GM19324 (cell line): ENCODE results near the gene LGI4.
"Not testable (repeated sequence)": the region's sequence is repeated elsewhere in the genome, so short reads cannot be mapped to it uniquely, and the experiment has no call there.

ENCODE experiments used
- ATAC-seq: cut with Tn5 transposase; IDR thresholded peaks from one replicate; pipeline ENCODE4 v1.9.1; 2021; ENCODE audit warnings: mild to moderate bottlenecking, moderate library complexity; ENCODE audit not compliant: unreplicated experiment, low FRiP score

LGI4 gene

DNA sequence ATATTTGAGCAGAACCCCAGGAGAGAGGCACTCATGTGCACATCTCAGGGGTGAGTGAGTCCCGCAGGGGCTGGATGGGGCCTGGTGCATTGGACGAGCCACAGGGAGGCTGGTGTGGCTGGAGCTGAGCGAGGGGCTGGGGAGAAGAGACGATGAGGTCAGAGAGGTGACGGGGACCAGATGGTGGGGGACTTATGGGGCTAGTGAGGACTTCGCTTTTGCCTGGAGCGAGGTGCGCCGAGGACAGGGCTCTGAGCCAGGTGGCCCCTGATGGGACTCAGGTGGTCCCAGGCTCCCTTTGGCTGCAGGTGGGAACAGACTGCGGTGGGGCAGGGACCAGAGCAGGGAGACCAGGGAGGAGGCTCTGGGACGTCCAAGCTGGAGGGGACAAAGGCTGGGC is 26.1 kb downstream of the LGI4 start:
- ATAC-seq: no peak

DNA sequence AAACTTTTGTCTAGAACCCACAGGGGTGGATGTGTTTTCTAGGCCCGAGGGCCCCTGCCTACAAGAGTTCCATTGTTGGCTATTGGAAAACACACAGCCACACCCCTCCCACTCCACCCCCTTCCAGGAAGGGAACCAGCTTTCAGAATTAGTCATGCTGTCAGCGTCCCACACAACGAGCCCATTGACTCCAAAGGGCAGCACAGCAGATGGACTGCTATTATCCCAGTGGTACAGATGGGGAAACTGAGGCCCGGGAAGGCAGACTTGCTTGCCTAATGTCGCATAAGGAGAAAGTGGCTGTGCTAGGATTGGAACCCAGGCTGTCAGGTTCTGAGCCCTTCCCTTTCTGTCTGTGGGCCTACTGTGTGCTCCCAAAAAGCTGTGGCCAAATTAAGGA is 27.3 kb downstream of the LGI4 start:
- no peak for ATAC-seq

DNA sequence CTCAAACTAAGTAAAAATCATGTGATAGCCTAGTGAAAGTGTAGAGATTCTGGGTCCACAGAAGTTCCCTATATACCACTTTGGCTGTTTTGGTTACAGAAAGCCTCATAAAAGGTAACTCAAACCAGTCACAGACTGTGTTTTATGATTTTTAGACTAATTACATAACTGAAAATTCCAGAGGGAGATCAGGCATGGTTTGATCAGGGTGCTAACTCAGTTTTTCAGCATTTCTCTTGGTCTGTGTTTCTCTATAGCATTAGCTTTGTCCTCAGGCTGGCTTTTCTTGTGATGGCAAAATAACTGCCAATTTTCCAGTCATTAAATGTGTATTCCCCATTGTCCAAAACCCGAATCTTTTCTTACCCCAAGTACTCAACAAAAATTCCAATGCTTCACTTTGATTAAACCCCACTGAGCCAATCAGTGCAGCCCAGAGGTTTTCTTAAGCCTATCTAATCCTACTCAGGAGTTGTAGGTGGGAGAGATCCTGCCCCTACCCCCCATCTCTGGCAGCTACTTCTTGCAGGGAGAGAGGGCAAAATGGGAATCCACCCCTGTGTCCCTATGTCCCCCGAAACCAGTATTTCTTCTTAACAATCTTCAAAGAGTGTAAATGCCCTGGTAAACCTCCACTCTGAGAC is 27.8 kb downstream of the LGI4 start:
- no peak for ATAC-seq

DNA sequence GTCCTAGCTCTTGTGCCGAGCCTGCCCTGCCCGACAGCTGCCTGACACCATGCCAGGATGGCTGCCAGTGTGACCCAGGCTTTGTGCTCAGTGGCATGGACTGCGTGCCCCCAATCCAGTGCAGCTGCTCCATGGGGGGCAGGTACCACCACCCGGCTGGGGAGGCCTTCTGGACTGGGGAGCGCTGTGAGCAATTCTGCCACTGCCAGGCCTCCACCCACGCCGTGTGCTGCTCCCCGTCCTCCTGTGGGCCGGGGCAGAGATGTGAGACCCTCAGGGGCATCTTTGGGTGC is 28.6 kb downstream of the LGI4 start:
- no peak for ATAC-seq

DNA sequence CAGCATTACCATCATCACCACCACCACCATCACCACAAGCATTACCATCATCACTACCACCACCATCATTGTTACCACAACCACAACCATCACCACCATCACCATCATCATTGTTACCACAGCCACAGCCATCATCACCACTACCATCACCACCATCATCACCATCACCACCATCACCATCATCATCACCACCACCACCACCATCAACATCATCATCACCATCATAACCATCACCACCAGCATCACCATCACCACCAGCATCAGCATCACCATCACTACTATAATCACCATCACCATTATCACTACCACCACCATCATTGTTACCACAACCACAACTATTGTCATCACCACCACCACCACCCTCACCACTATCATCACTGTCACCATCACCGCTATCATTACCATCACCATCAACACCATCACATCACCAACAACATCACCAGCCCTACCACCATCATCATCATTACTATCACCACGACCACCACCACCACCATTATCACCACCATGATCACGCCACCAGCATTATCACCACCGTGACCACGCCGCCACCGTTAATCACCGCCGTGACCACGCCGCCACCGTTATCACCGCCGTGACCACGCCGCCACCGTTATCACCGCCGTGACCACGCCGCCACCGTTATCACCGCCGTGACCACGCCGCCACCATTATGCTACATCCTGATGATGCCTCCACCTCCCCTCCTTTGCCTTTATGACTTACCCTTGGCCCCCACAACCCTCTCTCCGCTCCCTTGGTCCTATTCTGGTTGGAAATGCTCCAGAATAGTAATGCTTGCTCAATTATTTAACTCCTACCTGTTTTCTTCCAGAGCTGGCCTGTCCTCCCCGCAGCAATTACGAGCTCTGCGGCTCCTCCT is 29.2 kb downstream of the LGI4 start:
- no peak for ATAC-seq

DNA sequence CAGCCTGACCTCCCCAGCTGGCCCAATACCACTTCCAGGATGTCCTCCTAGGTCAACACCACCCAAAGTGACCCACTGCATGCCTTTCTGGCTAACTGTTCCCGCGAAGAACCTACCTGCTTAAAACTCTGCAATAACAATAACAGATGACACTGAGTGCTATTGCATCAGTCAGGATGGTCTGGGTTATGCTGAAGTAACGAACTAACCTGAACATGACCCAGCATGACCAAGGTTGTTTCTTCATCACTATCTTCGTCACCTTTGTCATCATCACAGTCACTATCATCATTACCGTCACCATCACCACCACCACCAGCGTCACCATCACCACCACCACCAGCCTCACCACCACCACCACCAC is 29.8 kb downstream of the LGI4 start:
- ATAC-seq: no peak

DNA sequence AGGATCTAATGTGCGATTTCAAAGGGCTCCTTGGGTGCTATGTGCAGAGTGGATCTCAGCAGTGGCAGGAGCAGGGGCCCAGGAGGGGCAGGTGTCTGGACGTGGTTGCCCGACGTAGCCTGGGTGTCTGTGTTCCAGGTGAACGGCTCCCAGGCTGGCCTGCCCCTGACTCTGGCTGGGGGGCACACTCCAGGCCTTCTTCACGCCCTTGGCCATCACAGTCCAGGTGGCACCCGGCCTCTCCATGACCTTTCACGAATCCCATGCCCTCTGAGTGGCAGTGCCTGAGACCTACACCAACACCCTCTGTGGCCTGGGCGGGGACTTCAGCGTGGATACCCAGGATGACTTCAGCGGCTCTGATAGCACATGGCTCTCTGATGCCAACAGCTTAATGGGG is 30.5 kb downstream of the LGI4 start:
- no peak for ATAC-seq

DNA sequence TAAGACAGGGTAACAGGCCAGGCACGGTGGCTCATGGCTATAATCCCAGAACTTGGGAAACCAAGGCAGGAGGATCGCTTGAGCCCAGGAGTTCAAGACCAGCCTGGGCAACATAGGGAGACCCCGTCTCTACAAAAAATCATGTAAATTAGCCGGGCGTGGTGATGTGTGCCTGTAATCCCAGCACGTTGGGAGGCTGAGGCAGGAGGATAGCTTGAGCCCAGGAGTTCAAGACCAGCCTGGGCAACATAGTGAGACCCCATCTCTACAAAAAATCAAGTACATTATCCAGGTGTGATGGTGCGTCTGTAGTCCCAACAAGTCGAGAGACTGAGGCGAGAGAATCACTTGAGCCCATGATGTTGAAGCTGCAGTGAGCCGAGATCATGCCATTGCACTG is 31.2 kb downstream of the LGI4 start:
- not testable (repeated sequence) for ATAC-seq

DNA sequence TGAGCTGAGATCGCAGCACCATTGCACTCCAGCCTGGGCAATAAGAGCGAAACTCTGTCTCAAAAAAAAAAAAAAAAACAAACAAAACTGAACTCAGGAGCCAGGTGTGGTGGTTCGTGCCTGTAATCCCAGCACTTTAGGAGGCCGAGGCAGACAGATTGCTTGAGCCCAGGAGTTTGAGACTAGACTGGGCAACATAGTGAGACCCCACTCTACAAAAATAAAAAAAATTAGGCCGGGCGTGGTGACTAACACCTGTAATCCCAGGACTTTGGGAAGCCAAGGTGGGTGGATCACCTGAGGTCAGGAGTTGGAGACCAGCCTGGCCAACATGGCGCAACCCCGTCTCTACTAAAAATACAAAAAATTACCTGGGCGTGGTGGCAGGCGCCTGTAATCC is 32.9 kb downstream of the LGI4 start:
- not testable (repeated sequence) for ATAC-seq

DNA sequence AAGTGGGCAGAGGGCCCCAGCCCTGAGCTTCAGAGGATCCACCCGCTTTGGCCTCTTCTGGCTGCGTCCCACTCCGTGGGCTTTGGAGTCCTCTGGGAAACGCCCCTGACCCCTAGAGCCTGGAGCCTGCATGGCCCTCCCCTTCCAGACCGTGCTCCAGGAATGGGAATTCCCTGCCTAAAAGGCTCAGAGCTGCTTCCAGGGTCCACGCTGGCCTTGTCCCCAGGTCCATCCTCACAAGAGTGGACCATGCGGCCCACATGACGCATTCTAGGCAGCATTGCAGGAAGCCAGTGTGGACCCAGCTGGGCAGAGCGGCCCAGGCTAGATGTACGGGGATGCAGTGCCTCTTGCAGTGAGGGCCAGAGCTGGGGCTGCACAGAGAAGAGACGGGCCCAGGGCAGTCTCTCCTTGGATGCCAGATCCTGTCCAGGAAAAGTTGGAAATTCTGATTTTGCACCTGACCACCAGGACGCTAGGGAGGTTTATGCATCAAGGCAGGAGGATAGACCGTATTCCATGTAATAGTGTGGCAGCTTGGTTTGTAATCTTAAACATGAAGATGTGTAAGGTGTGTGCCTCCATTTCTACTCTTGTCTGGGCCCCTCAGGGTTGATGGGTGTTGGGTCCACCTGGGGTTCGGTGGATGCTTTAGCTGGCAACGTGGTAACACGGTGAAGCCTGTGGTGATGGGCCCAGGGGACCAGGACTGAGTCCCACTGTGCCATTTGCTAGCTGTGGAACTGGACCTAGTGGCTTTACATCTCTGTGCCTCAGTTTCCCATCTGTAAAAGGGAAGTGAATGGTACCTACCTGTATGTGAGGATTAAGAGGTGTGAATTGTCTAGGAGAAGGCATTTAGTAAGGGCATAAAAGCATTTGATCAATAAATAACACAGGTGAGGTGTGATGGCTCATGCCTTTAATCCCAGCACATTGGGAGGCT is 34.0 kb downstream of the LGI4 start:
- no peak for ATAC-seq

DNA sequence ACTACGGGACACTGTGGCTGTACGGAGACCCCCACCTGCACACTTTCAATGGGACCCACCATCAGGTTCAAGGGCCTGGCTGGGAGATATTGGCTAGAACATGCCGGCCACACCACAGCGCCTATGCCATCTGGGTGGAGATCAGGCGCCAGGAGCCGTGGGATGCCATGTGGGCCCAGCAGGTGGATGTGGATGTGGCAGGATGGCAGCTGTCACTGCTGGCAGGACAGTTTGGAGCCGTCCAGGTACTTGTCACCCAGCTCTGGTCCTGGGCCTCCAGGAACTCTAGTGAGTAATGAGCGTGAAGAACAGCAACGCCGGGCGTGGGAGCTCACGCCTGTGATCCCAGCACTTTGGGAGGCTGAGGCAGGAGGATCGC is 35.0 kb downstream of the LGI4 start:
- ATAC-seq: no peak

DNA sequence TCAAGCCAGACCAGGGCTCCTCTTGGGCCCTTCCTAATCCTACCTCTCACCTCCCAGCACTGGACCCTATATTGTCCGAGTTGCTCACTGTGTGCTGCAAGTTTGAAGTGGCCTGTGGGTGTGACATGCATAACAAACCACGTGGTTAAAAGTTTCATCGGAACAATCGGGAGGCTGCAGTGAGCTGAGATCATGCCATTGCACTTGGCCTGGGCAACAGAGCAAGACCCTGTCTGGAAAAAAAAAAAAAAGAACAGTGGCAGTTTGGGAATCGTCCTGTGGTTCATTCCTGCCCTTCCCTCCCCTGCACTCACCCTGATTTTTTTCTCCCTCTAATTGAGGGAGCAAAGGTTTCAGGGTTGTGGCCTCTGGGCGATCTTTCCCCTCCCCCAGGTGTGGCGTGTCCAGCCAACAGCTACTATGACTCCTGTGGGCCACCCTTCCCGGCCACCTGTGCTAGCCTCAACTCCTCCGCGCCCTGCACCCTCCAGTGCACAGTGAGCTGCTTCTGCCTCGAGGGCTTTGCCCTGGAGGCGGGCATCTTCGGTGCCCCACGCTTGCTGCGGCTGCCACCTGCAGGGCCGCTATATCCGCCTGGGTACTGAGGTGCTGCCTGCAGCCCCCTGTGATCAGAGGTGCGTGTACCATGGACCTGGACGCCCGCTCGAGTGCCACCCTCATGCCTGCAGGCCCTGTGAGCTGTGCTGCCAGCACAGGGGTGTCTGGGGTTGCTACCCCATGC is 35.5 kb downstream of the LGI4 start:
- ATAC-seq: no peak

DNA sequence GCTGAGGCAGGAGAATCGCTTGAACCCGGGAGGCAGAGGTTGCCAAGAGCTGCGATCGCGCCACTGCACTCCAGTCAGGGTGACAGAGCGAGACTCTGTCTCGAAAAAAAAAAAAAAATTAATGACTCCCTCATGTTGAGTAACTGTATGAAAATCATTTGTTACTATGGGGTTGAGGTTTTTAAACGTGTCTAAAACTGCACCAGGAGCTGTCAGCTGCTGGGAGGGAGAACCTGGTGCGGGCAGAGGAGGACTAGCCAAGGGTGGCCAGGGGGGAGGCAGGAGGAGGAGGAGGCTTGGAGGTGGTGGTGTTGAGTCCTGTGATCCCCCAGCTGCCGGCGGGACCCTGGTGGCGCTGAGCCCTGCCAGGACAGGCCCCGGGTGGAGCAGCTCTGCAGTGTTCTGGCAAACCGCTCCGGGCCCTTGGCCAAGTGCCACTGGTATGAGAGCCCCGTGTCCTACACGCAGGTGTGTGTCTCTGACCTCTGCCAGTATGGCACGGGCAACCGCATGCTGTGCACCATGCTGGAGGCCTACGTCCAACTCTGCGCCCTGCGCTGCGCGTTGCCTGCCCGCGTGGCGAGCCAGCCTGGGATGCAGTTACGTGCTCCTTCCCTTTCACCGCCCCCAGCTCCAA is 36.3 kb downstream of the LGI4 start:
- ATAC-seq: no peak

DNA sequence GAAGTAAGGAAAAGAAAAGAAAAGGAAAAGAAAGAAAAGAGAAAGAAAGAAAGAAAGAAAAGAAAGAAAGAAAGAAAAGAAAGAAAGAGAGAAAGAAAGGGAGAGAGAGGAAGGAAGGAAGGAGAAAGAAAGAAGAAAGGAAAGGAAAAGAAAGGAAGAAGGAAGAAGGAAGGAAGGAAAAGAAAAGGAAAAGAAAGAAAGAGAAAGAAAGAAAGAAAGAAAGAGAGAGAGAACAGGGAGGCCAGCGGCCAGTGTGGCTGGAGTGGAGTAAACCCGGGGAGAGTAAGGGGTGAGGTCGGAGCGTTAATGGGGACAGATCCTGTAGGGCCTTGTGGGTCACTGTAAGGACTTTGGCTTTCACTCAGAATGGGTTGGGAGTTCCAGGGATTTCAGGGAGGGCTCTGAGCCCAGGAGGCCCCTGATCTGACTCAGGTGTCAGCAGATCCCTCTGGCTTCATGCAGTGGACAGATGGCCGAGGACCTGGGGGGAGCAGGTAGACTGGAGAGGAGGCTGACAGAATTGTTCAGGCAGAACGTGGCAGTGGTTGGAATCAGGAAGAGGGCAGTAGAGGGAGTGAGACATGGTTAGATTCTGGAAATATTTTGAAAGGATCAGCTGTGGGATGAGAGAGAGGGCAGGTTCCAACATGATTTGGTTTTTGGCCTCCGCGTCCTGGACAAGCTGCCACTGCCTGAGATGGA is 39.0 kb downstream of the LGI4 start:
- no peak for ATAC-seq

DNA sequence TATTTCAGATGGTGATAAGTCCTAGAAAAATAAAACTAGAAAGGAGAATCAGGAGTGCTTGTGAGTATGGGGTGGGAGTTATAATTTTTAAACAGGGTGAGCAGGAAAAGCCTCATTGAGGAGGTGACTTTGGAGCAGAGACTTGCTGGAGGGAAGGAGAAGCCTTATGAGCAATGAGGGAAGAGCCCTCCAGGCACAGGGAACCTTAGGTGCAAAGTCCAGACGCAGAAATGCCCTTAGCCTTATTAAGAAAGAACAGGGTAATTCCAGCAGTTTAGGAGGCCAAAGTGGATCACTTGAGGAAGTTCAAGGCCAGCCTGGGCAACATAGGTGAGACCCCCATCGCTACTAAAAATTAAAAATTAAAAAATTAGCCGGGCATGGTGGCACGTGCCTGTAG is 40.2 kb downstream of the LGI4 start:
- ATAC-seq: no peak

DNA sequence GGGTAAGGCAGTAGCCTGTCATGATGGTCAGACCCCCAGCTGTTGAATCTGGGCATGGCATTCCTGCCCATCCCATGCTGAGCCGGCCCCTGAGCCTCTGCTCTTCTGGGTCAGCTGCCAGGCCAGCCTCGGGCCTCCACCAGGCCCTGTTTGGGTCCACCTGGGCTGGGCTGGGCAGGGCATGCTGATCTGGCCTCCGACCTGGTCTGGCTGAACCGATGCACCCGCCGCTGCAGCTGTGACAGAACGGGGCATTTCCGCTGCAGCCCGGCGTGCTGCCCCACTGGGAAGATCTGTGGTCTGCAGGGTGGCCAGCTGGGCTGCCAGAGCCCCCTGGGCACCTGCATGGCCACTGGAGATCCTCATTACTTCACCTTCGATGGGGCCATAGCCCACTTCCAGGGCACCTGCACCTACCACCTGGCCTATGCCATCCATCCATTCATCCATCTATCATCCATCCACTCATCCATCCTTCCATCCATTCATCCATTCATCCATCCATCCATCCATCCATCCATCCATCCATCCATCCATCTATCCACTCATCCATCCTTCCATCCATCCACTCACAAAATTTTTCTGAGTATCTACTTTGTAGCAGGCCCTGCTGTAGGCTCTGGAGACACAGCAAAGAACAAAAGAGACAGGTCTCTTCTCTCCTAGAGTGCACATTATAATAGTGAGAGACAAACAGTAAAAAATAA is 40.8 kb downstream of the LGI4 start:
- no peak for ATAC-seq

DNA sequence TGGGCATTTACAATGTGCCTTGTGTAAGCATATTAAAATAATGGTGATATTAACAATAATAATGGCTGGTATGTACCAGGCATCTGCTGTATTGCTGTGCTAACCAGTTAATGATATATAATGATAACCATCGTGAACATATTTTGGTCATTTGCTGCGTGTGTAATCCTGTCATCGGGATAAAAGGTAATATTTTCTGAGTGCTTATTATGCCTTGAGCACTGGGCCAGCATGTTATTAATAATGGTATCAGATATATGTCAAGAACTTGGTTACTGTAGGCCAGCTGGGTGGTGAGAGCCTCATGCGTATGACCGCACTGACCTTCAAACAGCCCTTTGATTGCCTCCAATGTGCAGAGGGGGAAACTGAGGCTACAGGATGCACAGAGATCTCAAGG is 41.4 kb downstream of the LGI4 start:
- ATAC-seq: no peak

DNA sequence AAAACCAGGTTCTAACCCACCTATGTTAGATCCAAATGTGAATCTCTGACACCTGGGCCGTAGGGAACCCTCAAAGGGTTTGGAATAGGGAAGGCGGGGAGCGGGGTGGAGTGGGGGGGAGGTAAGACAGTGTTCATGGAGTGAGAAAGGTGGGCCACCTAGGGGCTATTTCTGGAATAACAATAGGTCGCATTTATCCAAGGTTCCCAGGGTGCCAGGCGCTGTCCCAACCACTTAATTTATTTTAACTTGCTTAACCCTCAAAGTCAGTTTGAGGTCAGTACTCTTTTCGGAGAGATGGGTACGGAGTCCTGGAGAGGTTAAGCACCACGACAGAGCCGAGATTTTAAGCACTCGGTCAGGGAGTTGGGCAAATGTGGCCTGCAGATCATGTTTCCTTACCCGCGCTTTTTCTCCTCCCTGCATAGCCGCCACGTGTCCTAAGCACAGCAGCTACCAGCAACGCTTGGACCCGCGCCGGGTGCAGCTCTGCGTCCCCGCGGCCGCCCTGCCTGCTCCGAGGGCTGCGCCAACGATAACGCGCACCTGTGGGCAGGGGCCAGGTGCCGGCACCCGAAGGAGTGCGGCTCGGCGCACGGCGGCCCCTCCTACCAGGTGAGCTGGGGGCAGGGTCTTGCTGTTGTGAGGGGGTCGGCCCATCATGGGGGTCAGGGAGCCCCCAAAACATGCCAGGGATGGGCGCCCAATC is 44.2 kb downstream of the LGI4 start:
- no peak for ATAC-seq

DNA sequence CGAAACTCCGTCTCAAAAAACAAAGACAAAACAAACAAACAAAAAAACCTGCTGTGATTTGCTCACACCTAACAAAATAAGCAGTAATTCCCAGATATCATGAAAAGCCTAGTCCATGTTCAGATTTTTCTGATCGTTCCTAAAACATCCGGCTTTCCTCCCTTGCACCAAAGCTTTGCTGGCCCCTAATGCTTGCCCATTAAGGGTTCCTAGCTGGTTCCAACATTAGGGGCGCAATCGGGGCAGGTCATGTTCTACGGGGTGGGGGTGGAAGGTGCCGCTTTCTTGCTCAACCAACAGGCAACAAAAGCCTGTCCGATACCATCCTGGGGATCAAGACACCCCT is 44.7 kb downstream of the LGI4 start:
- no peak for ATAC-seq
